Progenitor cell of endocrine pancreas (in vitro differentiated cells): Measurements from ENCODE around the gene MAD1L1. TPM values are rescaled to one million over a fixed set of nuclear protein-coding genes. Genes with fewer than 3 reads are reported as not detected.

Experiments used
- DNase-seq: peaks from one replicate; pipeline ENCODE4 v3.0.0; 2021; ENCODE audit warnings: low spot score; ENCODE audit not compliant: unreplicated experiment
- H3K27ac Mint-ChIP-seq: 2 replicates; pipeline ENCODE4 v1.8.0; 2021; ENCODE audit warnings: mild to moderate bottlenecking, moderate library complexity, mixed read lengths
- H3K27me3 Mint-ChIP-seq: 2 replicates; pipeline ENCODE4 v1.8.0; 2021; ENCODE audit warnings: mixed read lengths
- H3K36me3 Mint-ChIP-seq: 2 replicates; pipeline ENCODE4 v1.8.0; 2022; ENCODE audit warnings: mixed read lengths; ENCODE audit not compliant: insufficient read depth
- H3K4me1 Mint-ChIP-seq: 2 replicates; pipeline ENCODE4 v1.8.0; 2021; ENCODE audit warnings: low read depth, mixed read lengths
- H3K4me3 Mint-ChIP-seq: 2 replicates; pipeline ENCODE4 v1.8.0; 2021; ENCODE audit warnings: low read depth, mild to moderate bottlenecking, moderate library complexity, mixed read lengths
- H3K9me3 Mint-ChIP-seq: 2 replicates; pipeline ENCODE4 v1.8.0; 2021; ENCODE audit warnings: low read depth, mixed read lengths
- total RNA-seq: library from RNA; stranded (reverse); gene quantifications from 2 replicates; pipeline ENCODE4 v1.2.1, GENCODE V29; 2021
- TF ChIP-seq, protein P1 (sequence below): fragments of 200-600 bp; sonication (generic); IDR thresholded peaks from one replicate; pipeline ENCODE4 v1.5.0; 2021; ENCODE audit warnings: antibody characterized with exemption, mild to moderate bottlenecking; ENCODE audit not compliant: unreplicated experiment

The MAD1L1 gene
- total RNA-seq, 1 donor from 2014 or later = 49.8 TPM

DNA sequence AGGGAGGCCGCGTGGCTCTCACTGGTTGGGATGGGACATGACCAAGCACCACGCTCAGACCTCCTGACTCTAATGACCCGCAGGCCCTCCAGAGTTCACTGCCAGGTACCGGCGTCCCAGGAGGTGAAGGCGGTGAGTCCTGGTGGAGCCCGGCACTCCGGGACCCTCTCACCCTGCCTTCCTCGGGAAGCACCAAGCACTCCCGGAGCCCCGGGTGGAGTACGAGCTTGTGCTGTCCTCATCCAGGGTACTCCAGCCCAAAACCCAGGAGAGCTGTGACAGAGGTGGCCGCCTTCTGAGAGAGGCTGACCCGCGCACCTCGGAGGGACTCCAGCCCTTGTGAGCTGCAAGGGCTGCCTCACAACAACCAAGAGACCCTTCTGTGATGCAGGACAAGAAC lies 9.4 kb downstream of the MAD1L1 start:
- no peak for DNase-seq
- H3K4me3 Mint-ChIP-seq = no peak overlapping the region
- H3K27ac Mint-ChIP-seq = no peak overlapping the region
- H3K4me1 Mint-ChIP-seq = no peaks in the 10 kb centered on the region
- peaks cover 21% of the 10 kb centered on the region for H3K36me3 Mint-ChIP-seq
- no peaks in the 10 kb centered on the region for H3K9me3 Mint-ChIP-seq
- TF ChIP-seq, protein P1, sequence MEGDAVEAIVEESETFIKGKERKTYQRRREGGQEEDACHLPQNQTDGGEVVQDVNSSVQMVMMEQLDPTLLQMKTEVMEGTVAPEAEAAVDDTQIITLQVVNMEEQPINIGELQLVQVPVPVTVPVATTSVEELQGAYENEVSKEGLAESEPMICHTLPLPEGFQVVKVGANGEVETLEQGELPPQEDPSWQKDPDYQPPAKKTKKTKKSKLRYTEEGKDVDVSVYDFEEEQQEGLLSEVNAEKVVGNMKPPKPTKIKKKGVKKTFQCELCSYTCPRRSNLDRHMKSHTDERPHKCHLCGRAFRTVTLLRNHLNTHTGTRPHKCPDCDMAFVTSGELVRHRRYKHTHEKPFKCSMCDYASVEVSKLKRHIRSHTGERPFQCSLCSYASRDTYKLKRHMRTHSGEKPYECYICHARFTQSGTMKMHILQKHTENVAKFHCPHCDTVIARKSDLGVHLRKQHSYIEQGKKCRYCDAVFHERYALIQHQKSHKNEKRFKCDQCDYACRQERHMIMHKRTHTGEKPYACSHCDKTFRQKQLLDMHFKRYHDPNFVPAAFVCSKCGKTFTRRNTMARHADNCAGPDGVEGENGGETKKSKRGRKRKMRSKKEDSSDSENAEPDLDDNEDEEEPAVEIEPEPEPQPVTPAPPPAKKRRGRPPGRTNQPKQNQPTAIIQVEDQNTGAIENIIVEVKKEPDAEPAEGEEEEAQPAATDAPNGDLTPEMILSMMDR = no peak
- H3K27me3 Mint-ChIP-seq = no peaks in the 10 kb centered on the region

DNA sequence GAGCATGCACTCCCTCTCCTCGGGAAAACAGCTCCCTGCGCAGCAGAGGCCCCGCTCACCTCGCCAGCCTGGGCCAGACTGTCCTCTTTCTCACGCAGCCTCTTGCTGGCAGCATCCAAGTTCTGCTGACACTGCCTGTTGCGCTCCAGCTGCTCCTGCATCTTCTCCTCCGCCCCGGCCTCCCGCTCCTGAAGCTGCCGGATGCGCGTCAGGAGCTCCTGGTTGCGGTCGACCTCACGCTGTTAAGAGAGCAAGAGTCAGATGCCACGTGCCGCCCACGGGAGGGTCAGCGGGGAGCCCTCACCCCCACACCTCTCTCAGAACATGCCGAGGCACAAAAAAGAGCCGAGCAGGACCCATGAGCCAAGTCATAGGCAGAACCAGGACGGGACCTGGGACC lies 10.2 kb downstream of the MAD1L1 start:
- no peak for DNase-seq
- no peaks in the 10 kb centered on the region for H3K4me1 Mint-ChIP-seq
- no peak overlapping the region for H3K27ac Mint-ChIP-seq
- no peak overlapping the region for H3K4me3 Mint-ChIP-seq
- H3K9me3 Mint-ChIP-seq = no peaks in the 10 kb centered on the region
- no peaks in the 10 kb centered on the region for H3K27me3 Mint-ChIP-seq
- H3K36me3 Mint-ChIP-seq = peaks cover 21% of the 10 kb centered on the region
- TF ChIP-seq, protein P1 = no peak

DNA sequence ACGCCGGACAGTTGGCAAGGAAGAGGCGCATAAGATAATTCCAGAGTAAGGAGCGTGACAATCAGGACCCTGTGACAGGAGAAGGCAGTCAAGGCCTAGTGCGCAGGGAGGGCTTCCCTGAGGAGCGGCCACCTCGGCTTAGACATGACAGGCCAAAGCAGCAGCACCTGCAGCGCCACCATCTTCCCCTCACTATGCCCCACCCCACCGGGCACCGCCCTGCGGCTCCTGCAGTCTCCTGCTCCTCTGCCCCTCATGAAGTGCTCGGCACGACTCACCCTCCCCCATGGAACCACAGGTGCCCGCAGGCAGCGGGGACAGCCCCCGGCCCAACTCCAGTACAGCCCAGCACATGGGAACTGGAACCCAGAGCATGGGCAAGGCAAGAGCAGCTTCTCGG lies 11.8 kb downstream of the MAD1L1 start:
- H3K36me3 Mint-ChIP-seq = peaks cover 26% of the 10 kb centered on the region
- H3K27ac Mint-ChIP-seq = no peak overlapping the region
- H3K4me1 Mint-ChIP-seq = no peaks in the 10 kb centered on the region

DNA sequence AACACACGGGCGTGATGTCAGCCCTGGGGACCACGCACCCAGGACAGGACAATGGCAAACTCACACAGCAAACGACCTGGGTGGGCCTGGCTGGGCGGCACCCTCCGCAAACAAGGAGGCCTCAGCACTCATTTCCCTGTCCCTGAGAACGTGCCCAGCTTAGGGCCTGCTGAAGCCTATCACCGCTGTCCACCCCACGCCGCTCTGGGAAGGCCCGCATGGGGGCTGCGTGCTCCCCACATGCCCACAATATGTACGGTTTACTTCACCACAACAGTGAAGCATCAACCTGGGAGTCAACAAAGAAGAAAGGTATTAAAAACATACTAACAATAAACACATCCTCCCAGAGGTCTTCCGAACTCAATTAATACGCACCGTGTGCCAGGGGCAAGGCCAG lies 12.2 kb downstream of the MAD1L1 start:
- DNase-seq = no peak
- H3K9me3 Mint-ChIP-seq = no peaks in the 10 kb centered on the region
- peaks cover 27% of the 10 kb centered on the region for H3K36me3 Mint-ChIP-seq
- H3K4me3 Mint-ChIP-seq = no peak overlapping the region
- H3K4me1 Mint-ChIP-seq = no peaks in the 10 kb centered on the region
- no peaks in the 10 kb centered on the region for H3K27me3 Mint-ChIP-seq
- H3K27ac Mint-ChIP-seq = no peak overlapping the region
- TF ChIP-seq, protein P1 = no peak

More for the DNA sequence above, 11.8 kb downstream of the MAD1L1 start:
- H3K4me3 Mint-ChIP-seq = no peak overlapping the region
- TF ChIP-seq, protein P1 = no peak
- no peaks in the 10 kb centered on the region for H3K27me3 Mint-ChIP-seq
- H3K9me3 Mint-ChIP-seq = no peaks in the 10 kb centered on the region
- DNase-seq = no peak

DNA sequence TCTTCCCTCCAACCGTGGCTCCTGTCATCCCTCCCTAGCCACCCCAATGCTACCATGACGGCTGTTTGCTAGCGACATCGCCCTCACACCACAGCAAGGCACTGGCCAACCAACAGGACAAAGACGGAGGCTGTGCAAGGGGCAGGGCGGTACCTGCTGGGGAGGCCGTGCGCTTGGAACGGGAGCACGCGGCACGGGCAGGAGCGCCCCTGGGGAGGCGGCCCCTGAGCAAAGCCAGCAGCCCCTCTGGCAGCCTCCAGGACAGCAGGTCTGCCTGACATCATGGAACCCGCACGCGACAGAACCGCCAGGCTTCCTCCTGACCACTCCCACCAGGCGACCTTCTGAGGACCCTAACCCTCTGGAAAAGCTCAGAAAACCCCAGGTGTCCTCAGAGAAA lies 12.7 kb downstream of the MAD1L1 start:
- Mint-ChIP-seq H3K27ac (no peak overlapping the region), H3K4me3 (no peak overlapping the region), H3K9me3 (no peaks in the 10 kb centered on the region), H3K36me3 (peaks cover 27% of the 10 kb centered on the region), H3K27me3 (no peaks in the 10 kb centered on the region), H3K4me1 (no peaks in the 10 kb centered on the region)
- DNase-seq = no peak
- TF ChIP-seq, protein P1 = no peak
